NT2/D1 (cell line): Measurements from ENCODE around the gene DAD1.
"Not testable (repeated sequence)": the region's sequence is repeated elsewhere in the genome, so short reads cannot be mapped to it uniquely, and the experiment has no call there.

Source experiments
- DNase-seq: peaks from one replicate; pipeline ENCODE4 v3.0.0-alpha.2; 2011; ENCODE audit warnings: low read depth, low spot score
- H3K27me3 ChIP-seq: 2 replicates; pipeline ENCODE4 v1.6.0; 2011; ENCODE audit warnings: mild to moderate bottlenecking; ENCODE audit not compliant: insufficient read length, insufficient read depth
- H3K36me3 ChIP-seq: 2 replicates; pipeline ENCODE4 v1.6.1; 2011; ENCODE audit warnings: mild to moderate bottlenecking, low read length, mixed read lengths; ENCODE audit not compliant: insufficient read depth, insufficient read length
- H3K4me1 ChIP-seq: 2 replicates; pipeline ENCODE4 v1.5.1; 2011; ENCODE audit not compliant: insufficient read depth, insufficient read length
- H3K4me3 ChIP-seq: 2 replicates; pipeline ENCODE4 v1.5.1; 2011; ENCODE audit warnings: low read depth; ENCODE audit not compliant: insufficient read length
- H3K9ac ChIP-seq: 2 replicates; pipeline ENCODE4 v1.6.0; 2011; ENCODE audit warnings: low read depth; ENCODE audit not compliant: insufficient read length
- H3K9me3 ChIP-seq: 2 replicates; pipeline ENCODE4 v1.5.1; 2011; ENCODE audit warnings: mild to moderate bottlenecking, low read length; ENCODE audit not compliant: insufficient read depth
- SUZ12 ChIP-seq: IDR thresholded peaks from 2 replicates; pipeline ENCODE4 v1.6.1; 2011; ENCODE audit not compliant: insufficient read length, insufficient read depth; ENCODE audit errors: extremely low read depth
- YY1 ChIP-seq: IDR thresholded peaks from 2 replicates; pipeline ENCODE4 v1.6.1; 2011; ENCODE audit not compliant: insufficient read length, insufficient read depth
- ZNF274 ChIP-seq: IDR thresholded peaks from 2 replicates; pipeline ENCODE4 v1.6.1; 2011; ENCODE audit warnings: mild to moderate bottlenecking, low read depth, low read length

Gene DAD1

DNA sequence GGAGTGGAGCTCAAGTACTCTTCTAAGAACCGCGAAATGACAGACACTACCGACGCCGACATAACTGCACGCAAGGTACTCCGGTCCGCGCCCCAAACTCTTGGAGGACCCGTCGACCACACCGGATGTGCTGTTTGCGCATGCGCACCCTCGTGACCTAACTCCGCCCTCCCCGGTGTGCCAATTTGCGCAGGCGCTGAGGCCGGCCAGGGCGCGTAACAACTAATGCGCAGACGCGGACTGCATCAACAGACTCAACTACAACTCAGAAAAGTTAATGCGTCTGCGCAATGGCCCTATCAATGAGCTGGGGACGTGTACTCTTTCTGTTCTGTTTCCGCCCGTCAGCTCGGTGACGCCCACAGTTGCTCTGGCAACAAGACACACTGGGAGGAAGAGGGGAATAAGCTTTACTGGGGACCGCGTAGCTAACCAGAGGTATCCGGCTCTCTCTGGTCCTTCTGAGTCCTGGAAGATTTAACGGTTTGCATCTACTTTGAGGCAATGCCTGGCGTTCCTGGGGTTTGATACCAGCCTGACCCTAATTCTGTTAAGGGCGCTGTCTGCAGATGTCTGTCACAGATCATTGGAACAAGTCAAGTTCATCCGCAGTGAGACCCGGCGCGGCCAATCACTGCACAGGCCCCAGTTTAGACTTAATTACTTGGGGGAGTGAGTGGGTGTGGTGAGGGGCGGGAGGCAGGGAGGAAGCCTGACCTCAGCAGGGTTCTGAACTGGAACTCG is at the start of gene DAD1:
DAD1 (minus strand) TSS at position 129 of the 744 bp plus-strand sequence; CDS start at position 62, 67 bp downstream.
- Histone ChIP-seq H3K4me3 (peak within 1 kb of the TSS; percentile 94), H3K27me3 (no peaks in the 10 kb centered on the region), H3K9me3 (no peaks in the 10 kb centered on the region), H3K4me1 (no peaks in the 10 kb centered on the region), H3K9ac (peak within 1 kb of the TSS; percentile 92), H3K36me3 (peaks cover 23% of the 10 kb centered on the region)
- peak; percentile 94 for DNase-seq
- TF ChIP-seq SUZ12: no peak
- no peak for TF ChIP-seq YY1
- TF ChIP-seq ZNF274: no peak

DNA sequence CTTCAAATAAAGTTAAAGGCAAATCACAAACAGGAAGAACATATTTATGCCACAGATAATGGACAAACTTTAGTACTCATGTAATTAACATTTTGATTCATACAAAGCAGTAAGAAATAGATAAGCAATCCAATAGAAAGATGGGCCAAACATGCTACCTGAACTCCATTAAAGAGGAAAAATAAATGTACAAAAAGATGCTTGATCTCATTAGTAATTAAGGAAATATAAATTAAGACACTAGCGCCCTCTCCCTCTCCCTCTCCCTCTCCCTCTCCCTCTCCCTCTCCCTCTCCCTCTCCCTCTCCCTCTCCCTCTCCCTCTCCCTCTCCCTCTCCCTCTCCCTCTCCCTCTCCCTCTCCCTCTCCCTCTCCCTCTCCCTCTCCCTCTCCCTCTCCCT is 47.0 kb upstream of the DAD1 start:
- H3K9ac ChIP-seq, H3K4me3 ChIP-seq, H3K27me3 ChIP-seq, H3K9me3 ChIP-seq, H3K4me1 ChIP-seq, DNase-seq, H3K36me3 ChIP-seq: not testable (repeated sequence)

DNA sequence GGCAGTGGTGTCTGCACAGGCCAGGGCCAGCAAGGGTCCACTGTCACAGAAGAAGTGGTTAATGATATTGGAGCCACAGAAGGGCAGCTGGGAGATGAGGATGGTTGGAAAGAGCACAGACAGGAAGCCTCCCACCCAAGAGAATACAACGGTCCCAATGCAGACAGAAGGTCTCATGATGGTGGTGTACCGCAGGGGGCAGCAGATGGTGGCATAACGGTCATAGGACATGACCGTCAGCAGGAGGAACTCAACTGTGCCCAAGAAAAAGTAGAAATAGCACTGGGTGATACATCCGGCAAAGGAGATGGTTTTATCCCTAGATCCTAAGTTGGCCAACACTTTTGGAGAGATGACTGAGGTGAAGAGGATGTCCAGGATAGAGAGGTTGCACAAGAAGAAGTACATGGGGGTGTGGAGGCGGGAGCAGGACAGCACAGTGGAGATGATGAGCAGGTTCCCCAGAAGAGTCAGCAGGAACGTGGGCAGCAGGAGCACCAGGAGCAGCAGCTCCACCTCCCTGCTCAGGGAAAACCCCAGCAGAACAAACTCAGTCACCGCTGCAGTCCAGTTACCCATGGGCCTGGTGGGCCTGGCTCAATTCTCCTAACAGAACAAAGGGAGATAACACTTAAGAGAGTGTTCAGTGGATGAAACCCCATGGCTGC is 45.3 kb upstream of the DAD1 start:
- H3K4me3 ChIP-seq: no peak overlapping the region
- peaks cover 12% of the 10 kb centered on the region for H3K9me3 ChIP-seq
- DNase-seq: no peak
- H3K36me3 ChIP-seq: no peaks in the 10 kb centered on the region
- no peak for TF ChIP-seq YY1
- no peak for TF ChIP-seq ZNF274
- TF ChIP-seq SUZ12: no peak
- H3K9ac ChIP-seq: no peak overlapping the region
- no peaks in the 10 kb centered on the region for H3K27me3 ChIP-seq
- H3K4me1 ChIP-seq: no peaks in the 10 kb centered on the region

DNA sequence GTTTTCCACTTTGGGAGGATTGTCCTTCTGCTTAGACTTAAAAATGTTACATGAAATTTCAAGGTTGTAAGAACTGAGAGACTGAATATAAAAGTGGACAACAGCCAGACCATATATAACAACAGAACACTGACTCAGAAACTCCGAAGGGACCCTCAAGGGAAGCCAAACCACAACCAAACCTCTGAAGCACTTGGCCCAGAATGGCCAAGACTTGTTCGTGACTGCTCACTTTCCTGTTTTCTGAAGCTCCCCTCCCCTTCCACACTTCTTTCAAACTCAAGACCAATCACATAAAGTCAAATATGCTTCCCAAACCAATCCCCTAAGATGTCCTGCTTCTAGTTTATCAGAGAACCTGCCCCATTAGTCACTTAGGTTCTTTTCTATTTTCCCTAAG is 41.5 kb upstream of the DAD1 start:
- Histone ChIP-seq H3K4me3 (no peak overlapping the region), H3K4me1 (no peaks in the 10 kb centered on the region), H3K9ac (no peak overlapping the region), H3K27me3 (no peaks in the 10 kb centered on the region), H3K9me3 (peaks cover 12% of the 10 kb centered on the region), H3K36me3 (no peaks in the 10 kb centered on the region)
- TF ChIP-seq ZNF274 (no peak), YY1 (no peak), SUZ12 (no peak)
- DNase-seq: no peak

DNA sequence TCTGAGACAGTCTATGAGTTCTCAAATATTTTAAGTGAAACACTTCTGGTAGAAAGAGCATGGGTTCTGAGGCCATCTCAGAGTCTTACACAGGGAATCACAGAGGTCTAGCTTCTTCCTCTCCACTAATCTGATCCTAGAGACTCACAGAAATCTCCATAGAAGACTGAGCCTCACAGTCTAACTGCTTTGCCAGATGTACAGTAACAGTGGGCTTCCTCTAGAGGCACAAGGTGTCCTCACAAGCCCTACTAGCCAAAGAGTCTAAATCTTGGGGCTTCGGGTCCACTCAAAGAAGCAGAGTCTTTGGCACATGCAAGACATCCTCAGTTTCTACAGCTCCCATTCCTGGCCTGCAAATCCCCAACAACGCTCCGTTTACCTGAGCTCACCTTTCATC is 41.0 kb upstream of the DAD1 start:
- no peaks in the 10 kb centered on the region for H3K27me3 ChIP-seq
- no peaks in the 10 kb centered on the region for H3K36me3 ChIP-seq
- H3K4me1 ChIP-seq: no peaks in the 10 kb centered on the region
- H3K4me3 ChIP-seq: no peak overlapping the region
- DNase-seq: no peak
- no peak overlapping the region for H3K9ac ChIP-seq
- H3K9me3 ChIP-seq: peaks cover 12% of the 10 kb centered on the region; the same call in 1 of the 2 replicates
- TF ChIP-seq YY1 (no peak), ZNF274 (no peak), SUZ12 (no peak)

DNA sequence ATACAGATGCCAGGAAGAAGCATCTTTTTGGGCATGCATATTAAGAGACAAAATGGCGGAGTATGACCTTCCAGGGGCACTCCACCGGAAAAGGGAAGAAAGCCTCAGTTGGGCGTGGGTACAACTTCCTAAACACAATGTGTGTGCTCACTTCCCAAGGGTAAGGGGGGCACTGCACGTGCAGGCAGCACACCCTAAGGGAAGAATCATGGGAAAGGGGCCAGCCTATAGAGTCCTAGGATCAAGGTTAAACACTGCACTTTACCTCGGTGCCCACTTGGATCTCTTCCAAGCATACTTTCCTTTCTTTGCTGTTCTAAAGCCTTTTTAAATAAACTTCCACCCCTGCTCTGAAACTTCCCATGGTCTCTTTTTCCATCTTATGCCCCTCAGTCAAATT is 40.3 kb upstream of the DAD1 start:
- Histone ChIP-seq H3K4me3 (no peak overlapping the region), H3K9ac (no peak overlapping the region), H3K9me3 (peaks cover 12% of the 10 kb centered on the region; the same call in 1 of the 2 replicates), H3K27me3 (no peaks in the 10 kb centered on the region), H3K36me3 (no peaks in the 10 kb centered on the region), H3K4me1 (no peaks in the 10 kb centered on the region)
- no peak for TF ChIP-seq YY1
- TF ChIP-seq ZNF274: no peak
- no peak for TF ChIP-seq SUZ12
- DNase-seq: no peak

DNA sequence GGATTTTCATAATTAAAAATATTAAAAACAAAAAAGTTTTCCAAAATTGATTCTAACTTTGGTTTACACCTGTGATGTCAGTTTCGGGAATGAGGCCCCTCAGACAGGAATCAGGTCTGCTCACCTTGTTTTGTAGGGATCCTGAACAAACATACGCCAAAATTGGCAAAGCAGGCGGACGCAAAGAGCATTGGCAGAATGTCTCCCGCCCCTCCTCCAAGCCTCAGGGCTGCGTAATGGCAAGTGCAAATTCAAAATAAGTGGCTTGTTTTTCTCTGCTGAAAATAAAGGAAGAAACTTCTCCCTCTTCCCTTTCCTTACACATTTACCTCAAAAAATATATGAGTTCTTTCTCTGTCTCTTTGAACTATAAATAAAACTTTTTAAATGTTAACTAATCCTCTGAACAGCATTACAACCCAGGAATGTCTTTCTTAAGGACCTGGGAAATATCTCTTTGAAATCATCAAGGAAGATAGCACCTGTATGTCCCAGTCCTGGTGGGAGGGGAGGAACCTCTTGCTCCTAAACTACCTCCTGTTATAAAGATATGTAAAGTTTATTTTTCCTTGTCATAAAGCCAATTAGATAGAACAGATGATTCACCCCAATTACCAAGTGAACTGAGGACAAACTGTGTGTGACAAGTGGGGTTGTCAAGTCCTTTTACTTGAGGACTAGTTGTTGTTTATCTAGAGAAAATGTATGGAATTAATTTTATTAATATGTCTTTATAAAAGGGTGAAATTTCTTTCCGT is 38.7 kb upstream of the DAD1 start:
- Histone ChIP-seq H3K36me3 (no peaks in the 10 kb centered on the region), H3K9ac (no peak overlapping the region), H3K27me3 (no peaks in the 10 kb centered on the region), H3K4me3 (no peak overlapping the region), H3K4me1 (no peaks in the 10 kb centered on the region), H3K9me3 (peaks cover 12% of the 10 kb centered on the region; the same call in 1 of the 2 replicates)
- no peak for DNase-seq
- TF ChIP-seq YY1 (no peak), SUZ12 (no peak), ZNF274 (no peak)
